ENCODE measurements around the gene SH3RF1.

The SH3RF1 gene

DNA sequence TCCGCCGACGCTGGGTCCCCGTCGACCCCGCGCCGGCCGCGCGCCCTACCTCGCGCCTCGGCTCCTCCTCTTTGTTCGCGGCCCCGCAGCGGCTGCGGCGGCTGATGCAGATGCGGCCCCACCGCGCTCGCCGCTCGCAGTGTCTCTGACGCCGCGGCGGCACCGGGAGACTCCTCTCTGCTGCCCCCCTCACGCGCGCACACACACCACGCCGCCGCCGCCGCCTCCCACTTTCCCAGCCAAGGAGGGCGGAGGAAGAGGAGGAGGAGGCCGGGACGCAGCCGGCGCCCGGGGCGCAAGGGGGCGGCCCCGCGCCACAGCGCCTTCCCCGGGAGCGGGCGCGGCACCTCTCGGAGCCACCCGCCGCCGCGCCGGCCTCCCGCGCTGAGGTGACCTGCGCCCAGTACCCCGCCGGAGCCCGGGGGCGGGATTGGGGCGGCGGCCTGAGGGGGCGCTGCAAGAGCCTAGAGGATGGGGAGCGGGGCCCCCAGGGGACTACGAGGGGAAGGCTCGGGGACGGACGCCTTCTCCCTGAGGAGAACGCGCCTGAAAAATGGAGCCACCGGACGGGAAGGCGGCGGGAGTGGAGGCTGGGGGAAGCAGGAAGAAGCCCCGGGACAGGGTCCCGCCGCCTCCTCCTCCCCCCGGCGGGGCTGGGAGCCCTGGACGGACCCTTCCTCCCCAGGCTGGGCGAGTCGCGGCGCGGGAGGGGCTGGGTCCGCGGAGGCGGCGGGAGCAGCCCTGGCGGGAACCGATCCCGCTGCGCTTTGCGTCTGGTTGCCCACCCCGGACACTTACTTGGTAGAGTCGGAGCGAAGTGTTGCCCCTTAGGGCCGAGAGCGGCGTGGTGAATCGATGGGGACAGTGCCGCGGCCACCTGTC lies at the start of gene SH3RF1:
Gene SH3RF1 (minus strand): TSS at position 147 of the 882 bp plus-strand sequence. CDS start 1,744 bp downstream, outside the sequence.
- TF ChIP-seq, protein P1, sequence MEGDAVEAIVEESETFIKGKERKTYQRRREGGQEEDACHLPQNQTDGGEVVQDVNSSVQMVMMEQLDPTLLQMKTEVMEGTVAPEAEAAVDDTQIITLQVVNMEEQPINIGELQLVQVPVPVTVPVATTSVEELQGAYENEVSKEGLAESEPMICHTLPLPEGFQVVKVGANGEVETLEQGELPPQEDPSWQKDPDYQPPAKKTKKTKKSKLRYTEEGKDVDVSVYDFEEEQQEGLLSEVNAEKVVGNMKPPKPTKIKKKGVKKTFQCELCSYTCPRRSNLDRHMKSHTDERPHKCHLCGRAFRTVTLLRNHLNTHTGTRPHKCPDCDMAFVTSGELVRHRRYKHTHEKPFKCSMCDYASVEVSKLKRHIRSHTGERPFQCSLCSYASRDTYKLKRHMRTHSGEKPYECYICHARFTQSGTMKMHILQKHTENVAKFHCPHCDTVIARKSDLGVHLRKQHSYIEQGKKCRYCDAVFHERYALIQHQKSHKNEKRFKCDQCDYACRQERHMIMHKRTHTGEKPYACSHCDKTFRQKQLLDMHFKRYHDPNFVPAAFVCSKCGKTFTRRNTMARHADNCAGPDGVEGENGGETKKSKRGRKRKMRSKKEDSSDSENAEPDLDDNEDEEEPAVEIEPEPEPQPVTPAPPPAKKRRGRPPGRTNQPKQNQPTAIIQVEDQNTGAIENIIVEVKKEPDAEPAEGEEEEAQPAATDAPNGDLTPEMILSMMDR (IDR thresholded peaks at IDR 0.05; ENCODE audit: extremely low read depth, missing control alignments): peak; percentile 16
- DNase-seq (ENCODE audit: low spot score): peak; percentile 89

DNA sequence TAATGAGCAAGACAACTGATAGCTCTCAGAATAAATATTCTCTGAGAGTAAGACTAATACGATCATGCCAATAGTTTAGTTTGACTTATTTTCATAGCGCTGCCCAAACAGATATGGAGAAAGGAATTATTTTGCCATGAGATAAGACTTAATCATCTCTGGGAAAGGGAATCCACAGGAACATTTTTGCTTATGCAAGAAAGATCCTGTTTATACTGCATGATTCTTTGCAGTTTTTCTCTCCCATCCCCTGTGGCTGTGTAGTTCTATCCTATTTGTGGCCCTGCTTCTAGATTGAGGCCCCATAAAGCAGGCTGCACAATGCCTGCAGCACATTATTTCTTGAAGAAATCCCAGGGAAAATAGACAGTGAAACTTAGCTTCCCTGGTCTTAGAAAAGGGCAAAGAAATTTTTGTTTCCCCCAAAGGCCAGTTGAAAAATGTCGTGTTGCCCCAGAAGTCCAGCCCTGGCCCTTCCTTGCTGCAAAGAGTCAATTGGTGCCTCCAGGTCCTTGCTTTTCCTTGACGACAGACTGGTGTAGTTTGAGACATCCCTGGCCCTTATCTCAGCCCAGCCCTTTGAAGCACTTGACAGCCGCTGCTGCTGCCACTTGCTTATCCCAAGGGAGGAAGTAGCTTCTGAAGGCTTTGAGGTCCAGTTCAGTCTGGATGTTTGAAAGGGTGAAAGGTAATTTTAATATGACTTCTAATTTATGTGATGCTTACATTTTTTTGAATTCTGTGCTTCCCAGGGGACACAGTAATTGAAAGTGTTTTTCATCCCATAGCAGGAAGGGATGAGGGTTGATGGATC lies 45.0 kb upstream of the SH3RF1 start:
- no peak for DNase-seq (ENCODE audit: low spot score)
- TF ChIP-seq, protein P1 (IDR thresholded peaks at IDR 0.05; ENCODE audit: extremely low read depth, missing control alignments): no peak

DNA sequence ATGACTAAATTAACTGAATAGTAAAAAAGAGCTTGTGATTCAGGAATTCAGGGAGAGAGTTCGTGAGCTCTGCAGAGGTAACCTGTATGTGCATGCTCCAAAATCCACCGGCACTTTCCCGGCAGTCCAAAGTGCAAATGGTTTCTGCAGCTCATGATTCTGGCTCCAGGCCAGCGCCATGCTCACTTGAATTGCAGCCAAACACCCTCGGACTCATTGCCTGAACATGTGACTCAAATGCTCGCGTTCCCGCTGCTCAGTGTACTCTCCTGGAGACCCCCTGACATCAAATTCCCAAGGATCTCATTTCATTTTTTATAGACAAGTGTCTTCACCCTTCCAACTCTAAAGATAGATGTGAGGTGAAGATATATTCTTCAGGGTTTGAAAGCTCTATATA lies 44.1 kb upstream of the SH3RF1 start:
- TF ChIP-seq, protein P1 (IDR thresholded peaks at IDR 0.05; ENCODE audit: extremely low read depth, missing control alignments): no peak

DNA sequence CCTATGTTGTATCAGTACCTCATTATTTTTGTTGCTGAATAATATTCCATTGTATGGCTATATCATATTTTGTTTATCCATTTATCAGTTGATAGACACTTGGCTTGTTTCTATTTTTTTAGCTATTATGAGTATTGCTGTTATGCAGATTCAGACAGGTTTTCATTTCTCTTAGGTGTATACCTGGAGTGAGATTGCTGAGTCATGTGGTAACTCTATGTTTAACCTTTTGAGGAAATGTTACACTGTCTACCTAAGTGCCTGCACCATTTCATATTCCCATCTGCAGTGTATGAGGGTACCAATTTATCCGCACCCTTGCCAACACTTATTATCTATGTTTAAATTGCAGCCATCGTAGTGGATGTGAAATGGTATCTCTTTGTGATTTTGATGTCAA lies 43.0 kb upstream of the SH3RF1 start:
- no peak for DNase-seq (ENCODE audit: low spot score)

More for the DNA sequence above, 44.1 kb upstream of the SH3RF1 start:
- DNase-seq (ENCODE audit: low spot score): no peak

DNA sequence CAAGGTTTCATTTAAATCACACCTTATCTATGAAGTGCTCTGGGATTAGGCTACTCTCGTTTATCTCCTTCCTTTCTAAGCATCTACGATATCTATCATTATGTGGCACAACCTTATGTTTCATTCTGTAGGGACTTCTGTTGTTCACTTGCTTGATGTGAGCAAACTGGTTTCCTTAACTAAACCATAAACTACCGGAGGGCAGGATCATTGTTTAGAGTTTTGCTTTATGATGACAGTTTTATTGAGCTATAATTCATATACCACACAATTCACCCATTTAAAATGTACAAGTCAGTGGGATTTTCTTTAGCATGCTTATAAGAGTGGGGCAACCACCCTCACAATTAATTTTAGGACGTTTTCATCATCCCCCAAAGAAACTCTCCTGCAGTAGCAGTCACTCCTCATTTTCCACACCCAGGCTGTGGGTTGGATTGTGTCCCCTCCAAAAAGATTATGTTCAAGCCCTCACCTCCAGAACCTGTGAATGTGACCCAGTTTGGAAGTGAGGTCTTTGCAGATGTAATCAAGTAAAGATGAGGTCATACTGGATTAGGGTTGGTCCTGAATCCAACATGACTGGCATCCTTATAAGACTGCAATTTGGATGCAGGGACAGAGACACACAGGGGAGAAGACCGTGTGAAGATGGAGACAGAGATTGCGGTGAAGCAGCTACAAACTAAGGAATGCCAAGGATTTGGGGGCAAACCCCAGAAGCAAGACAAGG lies 42.1 kb upstream of the SH3RF1 start:
- DNase-seq (ENCODE audit: low spot score): no peak
- TF ChIP-seq, protein P1 (IDR thresholded peaks at IDR 0.05; ENCODE audit: extremely low read depth, missing control alignments): no peak

More for the DNA sequence above, 43.0 kb upstream of the SH3RF1 start:
- TF ChIP-seq, protein P1 (IDR thresholded peaks at IDR 0.05; ENCODE audit: extremely low read depth, missing control alignments): no peak

DNA sequence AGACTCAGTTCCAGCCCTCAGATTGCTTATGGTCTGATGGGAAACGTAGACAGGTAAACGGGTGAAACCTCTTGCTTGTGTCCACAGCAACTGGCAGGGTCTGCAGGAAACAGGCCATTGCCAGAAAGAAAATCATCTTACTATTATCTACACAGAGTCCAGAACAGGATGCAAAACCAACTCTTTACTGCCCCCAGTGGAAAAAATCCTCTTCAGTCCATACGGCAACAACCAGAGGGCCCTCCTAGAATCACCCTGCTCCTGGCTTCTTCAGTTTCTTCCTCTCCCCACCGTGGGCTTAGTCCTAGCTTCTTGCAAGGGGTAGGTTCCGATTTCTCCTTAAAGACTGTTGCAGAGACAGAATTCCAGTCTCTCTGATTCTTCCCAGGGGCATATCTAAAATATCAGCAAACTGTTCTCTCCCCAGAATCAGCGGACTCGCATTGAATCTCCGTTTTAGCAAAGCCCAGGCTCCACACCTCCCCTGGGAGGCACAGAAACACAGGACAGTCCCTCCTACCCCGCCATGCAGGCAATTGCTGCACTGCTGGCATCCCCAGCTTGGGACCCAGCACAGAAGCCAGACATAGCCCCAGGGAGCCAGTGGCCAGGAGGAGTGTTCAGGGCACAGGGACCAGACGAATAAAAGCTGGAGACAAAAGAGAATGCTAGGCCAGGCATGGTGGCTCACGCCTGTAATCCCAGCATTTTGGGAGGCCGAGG lies 41.0 kb upstream of the SH3RF1 start:
- TF ChIP-seq, protein P1 (IDR thresholded peaks at IDR 0.05; ENCODE audit: extremely low read depth, missing control alignments): peak; percentile 7
- DNase-seq (ENCODE audit: low spot score): peak; percentile 64

Data from GM20000 (cell line).